ENCODE data around the gene CCBE1. TPM values are rescaled to one million over a fixed set of nuclear protein-coding genes. Genes with fewer than 3 reads are reported as not detected.

The CCBE1 gene
- total RNA-seq, 1 donor from 2014 or later, result 6.4 TPM

DNA sequence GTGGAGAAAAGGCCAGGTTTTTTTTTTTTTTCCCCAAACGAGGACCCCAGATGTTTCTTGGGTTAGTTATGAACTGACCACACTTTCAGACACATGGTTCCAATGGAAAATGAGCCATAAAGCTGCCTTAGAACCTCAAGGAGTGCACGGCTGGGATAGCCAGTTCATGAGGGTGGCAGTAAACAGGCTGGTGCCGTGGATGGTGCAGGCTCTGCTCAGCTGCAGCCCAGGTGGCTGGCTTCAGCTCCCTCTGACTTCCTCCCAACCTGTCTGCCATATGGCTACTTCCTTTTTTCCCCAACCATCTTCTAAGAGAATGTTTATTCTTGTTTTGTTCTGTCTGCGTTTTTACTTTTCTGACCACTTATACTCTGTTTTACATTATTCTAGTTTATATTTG, 228.4 kb downstream of the CCBE1 start:
- no peak overlapping the region for H3K27ac ChIP-seq
- H3K79me2 ChIP-seq (ENCODE audit: low read depth), result no peaks in the 10 kb centered on the region
- H3K9ac ChIP-seq, result no peak overlapping the region
- H3K27me3 Mint-ChIP-seq (ENCODE audit: insufficient read depth, low read depth), result peaks cover 5% of the 10 kb centered on the region
- no peaks in the 10 kb centered on the region for H3K4me1 ChIP-seq
- TF ChIP-seq EZH2 (IDR thresholded peaks at IDR 0.05) (no peak), EZH2phosphoT487 (IDR thresholded peaks at IDR 0.05) (no peak)
- TF ChIP-seq, protein P1, sequence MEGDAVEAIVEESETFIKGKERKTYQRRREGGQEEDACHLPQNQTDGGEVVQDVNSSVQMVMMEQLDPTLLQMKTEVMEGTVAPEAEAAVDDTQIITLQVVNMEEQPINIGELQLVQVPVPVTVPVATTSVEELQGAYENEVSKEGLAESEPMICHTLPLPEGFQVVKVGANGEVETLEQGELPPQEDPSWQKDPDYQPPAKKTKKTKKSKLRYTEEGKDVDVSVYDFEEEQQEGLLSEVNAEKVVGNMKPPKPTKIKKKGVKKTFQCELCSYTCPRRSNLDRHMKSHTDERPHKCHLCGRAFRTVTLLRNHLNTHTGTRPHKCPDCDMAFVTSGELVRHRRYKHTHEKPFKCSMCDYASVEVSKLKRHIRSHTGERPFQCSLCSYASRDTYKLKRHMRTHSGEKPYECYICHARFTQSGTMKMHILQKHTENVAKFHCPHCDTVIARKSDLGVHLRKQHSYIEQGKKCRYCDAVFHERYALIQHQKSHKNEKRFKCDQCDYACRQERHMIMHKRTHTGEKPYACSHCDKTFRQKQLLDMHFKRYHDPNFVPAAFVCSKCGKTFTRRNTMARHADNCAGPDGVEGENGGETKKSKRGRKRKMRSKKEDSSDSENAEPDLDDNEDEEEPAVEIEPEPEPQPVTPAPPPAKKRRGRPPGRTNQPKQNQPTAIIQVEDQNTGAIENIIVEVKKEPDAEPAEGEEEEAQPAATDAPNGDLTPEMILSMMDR (IDR thresholded peaks at IDR 0.05), result no peak
- H3K9me3 Mint-ChIP-seq, result no peaks in the 10 kb centered on the region
- no peak overlapping the region for H3K4me3 ChIP-seq
- H3K4me2 ChIP-seq, result no peak overlapping the region
- H3F3A ChIP-seq (ENCODE audit: low read depth), result no peaks in the 10 kb centered on the region
- no peaks in the 10 kb centered on the region for H4K20me1 ChIP-seq (ENCODE audit: low read depth)
- no peaks in the 10 kb centered on the region for H3K27me3 ChIP-seq
- H3K9me3 ChIP-seq (ENCODE audit: low read depth), result no peaks in the 10 kb centered on the region
- H3K4me3 Mint-ChIP-seq, result no peak overlapping the region
- H3K27ac Mint-ChIP-seq, result no peak overlapping the region
- H3K36me3 ChIP-seq, result no peaks in the 10 kb centered on the region
- no peak for DNase-seq (ENCODE audit: low spot score)
- no peak overlapping the region for H2AFZ ChIP-seq (replicated peaks)
- no peaks in the 10 kb centered on the region for H3K36me3 Mint-ChIP-seq
- H3K4me1 Mint-ChIP-seq, result peaks cover 6% of the 10 kb centered on the region

- Histone ChIP-seq H3K27ac (no peak overlapping the region), H2AFZ (replicated peaks) (no peak overlapping the region), H3K4me1 (no peaks in the 10 kb centered on the region), H3K79me2 (ENCODE audit: low read depth) (no peaks in the 10 kb centered on the region), H3K4me2 (no peak overlapping the region), H3K4me3 (no peak overlapping the region), H3K9ac (no peak overlapping the region), H3K9me3 (ENCODE audit: low read depth) (no peaks in the 10 kb centered on the region), H3F3A (ENCODE audit: low read depth) (no peaks in the 10 kb centered on the region), H3K27me3 (no peaks in the 10 kb centered on the region), H4K20me1 (ENCODE audit: low read depth) (no peaks in the 10 kb centered on the region), H3K36me3 (no peaks in the 10 kb centered on the region)
- Mint-ChIP-seq H3K9me3 (no peaks in the 10 kb centered on the region), H3K27ac (no peak overlapping the region), H3K4me3 (no peak overlapping the region), H3K4me1 (peaks cover 9% of the 10 kb centered on the region), H3K27me3 (ENCODE audit: insufficient read depth, low read depth) (peaks cover 5% of the 10 kb centered on the region), H3K36me3 (no peaks in the 10 kb centered on the region)
- no peak for DNase-seq (ENCODE audit: low spot score)
- TF ChIP-seq, protein P1 (IDR thresholded peaks at IDR 0.05), result no peak
- TF ChIP-seq EZH2 (IDR thresholded peaks at IDR 0.05) (no peak), EZH2phosphoT487 (IDR thresholded peaks at IDR 0.05) (no peak)
Observed at GRCh38 chr18:59467497-59467896, 229.7 kb downstream of the CCBE1 start.

GRCh38 chr18:59466980-59467379, 230.2 kb downstream of the CCBE1 start:
- H3K36me3 Mint-ChIP-seq, result no peaks in the 10 kb centered on the region
- H3K4me2 ChIP-seq, result no peak overlapping the region
- no peak overlapping the region for H3K4me3 Mint-ChIP-seq

More at GRCh38 chr18:59466980-59467379, 230.2 kb downstream of the CCBE1 start:
- Histone ChIP-seq H3K4me3 (no peak overlapping the region), H3K27me3 (no peaks in the 10 kb centered on the region), H3K79me2 (ENCODE audit: low read depth) (no peaks in the 10 kb centered on the region), H4K20me1 (ENCODE audit: low read depth) (no peaks in the 10 kb centered on the region), H3F3A (ENCODE audit: low read depth) (no peaks in the 10 kb centered on the region), H3K4me1 (no peaks in the 10 kb centered on the region), H3K9me3 (ENCODE audit: low read depth) (no peaks in the 10 kb centered on the region), H3K36me3 (no peaks in the 10 kb centered on the region), H3K9ac (no peak overlapping the region), H3K27ac (no peak overlapping the region), H2AFZ (replicated peaks) (no peak overlapping the region)
- Mint-ChIP-seq H3K27ac (no peak overlapping the region), H3K4me1 (peaks cover 9% of the 10 kb centered on the region), H3K27me3 (ENCODE audit: insufficient read depth, low read depth) (peaks cover 7% of the 10 kb centered on the region), H3K9me3 (no peaks in the 10 kb centered on the region)
- TF ChIP-seq, protein P1 (IDR thresholded peaks at IDR 0.05), result no peak
- no peak for TF ChIP-seq EZH2phosphoT487 (IDR thresholded peaks at IDR 0.05)
- no peak for TF ChIP-seq EZH2 (IDR thresholded peaks at IDR 0.05)
- no peak for DNase-seq (ENCODE audit: low spot score)

All from neural progenitor cell (in vitro differentiated cells).